Fibroblast of villous mesenchyme (primary cell): Measurements from ENCODE around the gene DOK5. TPM values are rescaled to one million over a fixed set of nuclear protein-coding genes. Genes with fewer than 3 reads are reported as not detected.

Experiments
- DNase-seq: peaks from one replicate; pipeline ENCODE4 v3.0.0-alpha.2; 2010; ENCODE audit warnings: low read depth
- H3K4me3 ChIP-seq: 2 replicates; pipeline ENCODE4 v1.5.1; 2011; ENCODE audit warnings: low read depth, mild to moderate bottlenecking, low read length
- total RNA-seq: library from RNA; depleted of rRNA; stranded (reverse); fragments of >200 nt; gene quantifications from 2 replicates; pipeline ENCODE4 v1.2.3, GENCODE V29; 2012
- TF ChIP-seq, protein P1 (sequence below): IDR thresholded peaks from 2 replicates; pipeline ENCODE4 v1.5.1; 2012; ENCODE audit warnings: low read depth, mild to moderate bottlenecking, low read length; ENCODE audit not compliant: insufficient read depth

Gene DOK5
- total RNA-seq, 1 donor: under 0.01 TPM

DNA sequence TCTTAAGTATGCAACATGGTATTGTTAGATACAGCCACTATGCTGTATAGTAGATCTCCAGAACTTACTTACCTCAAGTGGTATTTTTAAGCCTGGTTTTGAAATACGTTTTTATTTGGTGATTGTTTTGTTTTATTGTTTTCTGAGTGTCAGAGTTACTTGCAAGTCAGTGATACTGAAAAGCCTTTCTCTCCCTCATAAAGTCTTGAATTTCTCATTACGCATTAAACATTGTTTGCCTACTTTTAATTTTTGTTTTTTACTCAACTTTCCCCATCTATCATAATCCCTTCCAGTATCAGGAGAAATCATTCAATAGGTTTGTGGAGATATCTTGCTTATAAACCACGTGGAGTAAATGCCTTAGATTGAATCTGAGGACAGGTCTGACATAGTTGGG is 214.9 kb downstream of the DOK5 start:
- DNase-seq: no peak
- H3K4me3 ChIP-seq: no peak overlapping the region
- TF ChIP-seq, protein P1, sequence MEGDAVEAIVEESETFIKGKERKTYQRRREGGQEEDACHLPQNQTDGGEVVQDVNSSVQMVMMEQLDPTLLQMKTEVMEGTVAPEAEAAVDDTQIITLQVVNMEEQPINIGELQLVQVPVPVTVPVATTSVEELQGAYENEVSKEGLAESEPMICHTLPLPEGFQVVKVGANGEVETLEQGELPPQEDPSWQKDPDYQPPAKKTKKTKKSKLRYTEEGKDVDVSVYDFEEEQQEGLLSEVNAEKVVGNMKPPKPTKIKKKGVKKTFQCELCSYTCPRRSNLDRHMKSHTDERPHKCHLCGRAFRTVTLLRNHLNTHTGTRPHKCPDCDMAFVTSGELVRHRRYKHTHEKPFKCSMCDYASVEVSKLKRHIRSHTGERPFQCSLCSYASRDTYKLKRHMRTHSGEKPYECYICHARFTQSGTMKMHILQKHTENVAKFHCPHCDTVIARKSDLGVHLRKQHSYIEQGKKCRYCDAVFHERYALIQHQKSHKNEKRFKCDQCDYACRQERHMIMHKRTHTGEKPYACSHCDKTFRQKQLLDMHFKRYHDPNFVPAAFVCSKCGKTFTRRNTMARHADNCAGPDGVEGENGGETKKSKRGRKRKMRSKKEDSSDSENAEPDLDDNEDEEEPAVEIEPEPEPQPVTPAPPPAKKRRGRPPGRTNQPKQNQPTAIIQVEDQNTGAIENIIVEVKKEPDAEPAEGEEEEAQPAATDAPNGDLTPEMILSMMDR: no peak

- no peak for DNase-seq
- TF ChIP-seq, protein P1: no peak
- H3K4me3 ChIP-seq: no peak overlapping the region
Measured at GRCh38 chr20:54691327-54691726, 215.9 kb downstream of the DOK5 start.

- no peak overlapping the region for H3K4me3 ChIP-seq
- TF ChIP-seq, protein P1: no peak
- DNase-seq: no peak
Measured at GRCh38 chr20:54692168-54692887, 216.9 kb downstream of the DOK5 start.

GRCh38 chr20:54694516-54694915 is 219.1 kb downstream of the DOK5 start:
- TF ChIP-seq, protein P1: no peak
- DNase-seq: no peak
- H3K4me3 ChIP-seq: no peak overlapping the region

GRCh38 chr20:54698373-54698772 is 223.0 kb downstream of the DOK5 start:
- TF ChIP-seq, protein P1: no peak
- no peak for DNase-seq
- no peak overlapping the region for H3K4me3 ChIP-seq
